A549 treated with GW870086 at 1 μM for 4 hours (cell line): ENCODE measurements around the gene CXCL10. TPM values are rescaled to one million over a fixed set of nuclear protein-coding genes. Genes with fewer than 3 reads are reported as not detected.

Source experiments
- total RNA-seq: library from RNA; stranded (reverse); fragments of 200-300 nt; extraction: Qiagen RNA extraction; gene quantifications from 5 replicates; pipeline ENCODE4 v1.2.3, GENCODE V29; 2022; ENCODE audit warnings: low read depth

The CXCL10 gene
- 0.14 TPM in 1 of 5 replicates, not detected in the others for total RNA-seq

GRCh38 chr4:76023389-76023788, at the start of gene CXCL10:
Gene CXCL10 (minus strand): TSS chr4:76023497. CDS start chr4:76023431, 66 bp downstream.

GRCh38 chr4:76035799-76036380, 12.6 kb upstream of the CXCL10 start, which contains the start of gene CXCL11:
Gene CXCL11 (minus strand): TSS chr4:76036070. CDS start chr4:76035987, 83 bp downstream.

GRCh38 chr4:76007089-76007862, 16.0 kb downstream of the CXCL10 start, which contains the start of gene CXCL9:
Gene CXCL9 (minus strand): TSS chr4:76007509. CDS start chr4:76007449, 60 bp downstream.

Other genes starting within 250 kb of the CXCL10 start
- gene PPEF2, start 121.0 kb downstream of the CXCL10 start, total RNA-seq, result not detected in 5 replicates
- gene NAAA, start 82.5 kb downstream of the CXCL10 start, total RNA-seq, result 20.0 to 26.0 TPM (median 23.7 TPM) in 5 replicates
- gene SDAD1, start 32.6 kb downstream of the CXCL10 start, total RNA-seq, result 12.7 to 16.7 TPM (median 15.5 TPM) in 5 replicates
- not detected in 5 replicates for gene CXCL9, start 16.0 kb downstream of the CXCL10 start, total RNA-seq
- 0.13 to 0.19 TPM (median 0.15 TPM) in 3 of 5 replicates, not detected in the others for gene CXCL11, start 12.6 kb upstream of the CXCL10 start, total RNA-seq
- gene ART3, start 51.2 kb upstream of the CXCL10 start, total RNA-seq, result not detected in 5 replicates
- gene NUP54, start 124.9 kb upstream of the CXCL10 start, total RNA-seq, result 27.5 to 38.2 TPM (median 28.6 TPM) in 5 replicates
- gene SCARB2, start 190.3 kb upstream of the CXCL10 start, total RNA-seq, result 44.9 to 50.0 TPM (median 49.4 TPM) in 5 replicates
- gene FAM47E, start 228.2 kb upstream of the CXCL10 start, total RNA-seq, result 0.09 to 0.32 TPM (median 0.22 TPM) in 4 of 5 replicates, not detected in the other